ENCODE measurements around the gene KIF26A.

Gene KIF26A

DNA sequence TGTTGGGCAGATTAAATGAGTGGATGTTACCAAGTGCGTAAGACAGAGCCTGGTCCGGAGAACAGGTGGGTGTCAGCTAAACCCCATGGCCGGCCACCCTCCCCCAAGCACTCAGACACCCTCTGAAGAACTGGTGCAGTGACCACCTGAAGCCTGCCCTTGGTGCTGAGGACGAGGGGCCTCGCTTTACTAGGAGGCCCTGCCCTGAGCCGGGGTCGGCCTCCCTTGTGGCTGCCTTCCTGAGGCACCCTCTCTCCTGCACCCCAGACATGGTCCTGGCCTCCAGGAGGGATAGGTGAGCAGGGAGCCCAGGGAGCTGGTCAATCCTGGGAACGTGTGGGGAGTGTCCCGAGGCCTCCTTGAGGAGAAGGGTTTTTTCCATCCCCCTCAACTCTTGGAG lies 4.9 kb upstream of the KIF26A start:
- no peak for FAIRE-seq

DNA sequence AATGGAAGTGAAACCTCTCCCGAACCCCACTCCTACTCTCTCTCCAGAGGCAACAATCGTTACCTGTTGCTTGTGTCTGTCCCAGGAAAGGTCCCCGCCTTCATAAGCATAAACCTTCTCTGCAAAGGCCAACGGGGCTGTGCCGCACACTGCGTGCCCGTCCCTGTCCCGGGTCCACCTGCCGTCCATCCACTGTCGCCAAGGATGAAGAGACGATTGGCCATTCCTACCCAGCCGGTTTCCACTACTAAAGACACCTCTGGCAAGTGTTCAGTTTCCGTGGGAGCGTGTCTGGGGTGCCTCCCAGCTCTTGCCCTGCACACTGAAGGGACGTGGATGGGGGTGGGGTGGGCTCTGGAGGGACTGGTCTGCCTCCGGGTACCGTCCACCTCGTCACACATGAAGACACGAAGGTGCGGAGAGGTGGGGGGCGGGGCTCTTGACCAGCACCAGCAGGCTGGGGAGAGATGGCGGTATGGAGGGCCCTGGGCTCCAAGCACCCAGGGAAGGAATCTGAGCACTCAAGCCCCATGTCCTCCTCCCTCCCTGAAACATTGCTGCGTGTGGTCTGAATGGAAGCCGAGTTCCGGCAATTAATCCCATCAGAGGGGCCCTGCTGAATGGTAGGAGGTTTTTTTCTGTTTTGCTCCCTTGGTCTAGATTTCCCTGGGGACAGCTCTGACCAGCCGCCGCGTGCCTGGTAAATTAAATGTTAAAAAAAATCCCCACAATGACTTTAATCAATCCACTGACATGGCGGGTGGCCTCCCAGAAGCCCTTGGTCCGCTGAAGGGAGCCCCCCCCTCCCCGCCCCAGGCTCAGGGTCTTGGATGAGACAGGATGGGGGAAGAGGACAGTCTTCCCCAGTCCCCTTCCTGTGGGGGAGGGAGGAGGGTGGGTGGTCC lies 4.1 kb upstream of the KIF26A start:
- FAIRE-seq, result no peak

DNA sequence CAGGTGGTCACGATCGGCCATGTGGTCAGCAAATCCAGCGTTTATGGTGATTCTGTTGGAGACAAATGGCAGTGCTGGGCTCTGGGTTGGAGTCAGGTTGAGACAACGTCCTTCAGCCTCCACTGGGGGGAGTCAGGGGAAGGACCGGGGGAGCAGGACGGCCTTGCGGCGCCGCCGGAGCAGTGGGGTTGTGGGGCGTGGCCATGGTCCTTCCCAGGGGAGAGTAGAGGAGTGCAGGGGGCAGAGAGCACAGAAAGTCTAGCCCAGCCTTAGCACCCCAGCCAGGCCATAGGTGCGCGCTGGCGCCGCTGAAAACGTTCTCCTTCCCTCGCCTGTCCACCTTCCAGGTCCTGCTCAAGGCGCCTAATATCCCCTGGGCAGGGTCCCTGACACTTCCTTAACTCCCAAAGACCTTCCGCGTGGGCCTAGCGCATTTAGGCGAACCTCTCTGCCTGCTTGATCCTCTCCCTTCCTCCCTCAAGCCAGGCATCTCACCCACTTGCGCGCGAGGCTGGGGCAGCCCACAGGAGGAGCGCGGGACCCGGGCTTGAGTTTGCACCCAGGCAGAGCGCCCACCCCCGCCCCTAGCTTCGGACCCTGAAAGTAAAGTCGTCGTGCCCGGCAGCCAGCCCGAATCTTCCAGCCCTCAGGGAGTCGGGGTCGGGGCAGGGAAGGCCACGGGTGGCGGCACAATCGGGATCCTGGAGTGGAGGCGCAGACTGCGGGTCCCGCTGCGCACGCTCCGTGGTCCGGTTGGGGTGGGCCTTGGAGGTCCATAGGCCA lies 3.1 kb upstream of the KIF26A start:
- no peak for FAIRE-seq

DNA sequence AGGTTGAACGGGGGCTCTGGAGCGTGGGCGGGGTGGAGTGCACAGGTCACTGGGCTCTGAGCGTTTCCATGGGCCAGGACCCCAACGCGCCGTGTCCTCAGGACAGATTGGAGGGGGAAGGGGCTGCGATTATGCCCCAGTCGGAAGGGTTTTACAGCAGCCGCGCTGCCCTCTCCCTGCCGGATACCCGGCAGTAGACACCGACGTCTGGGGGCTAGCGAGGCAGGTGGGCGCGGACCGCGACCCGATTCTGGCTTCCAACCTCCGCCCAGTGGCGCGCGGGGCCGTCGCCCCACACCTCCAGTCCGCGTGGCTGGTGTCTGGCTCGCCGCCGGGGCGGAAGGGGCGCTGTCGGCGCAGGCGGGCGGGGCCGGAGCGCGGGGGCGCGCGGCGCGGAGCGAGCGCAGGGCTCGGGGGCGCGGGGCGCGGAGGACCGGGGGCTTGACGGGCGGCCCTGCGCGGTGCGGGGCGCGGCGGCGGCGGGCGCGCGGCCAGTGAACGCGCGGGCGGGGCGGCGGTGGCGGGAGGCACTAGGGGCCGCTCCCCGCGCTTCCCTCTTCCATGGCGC lies 2.4 kb upstream of the KIF26A start:
- no peak for FAIRE-seq

DNA sequence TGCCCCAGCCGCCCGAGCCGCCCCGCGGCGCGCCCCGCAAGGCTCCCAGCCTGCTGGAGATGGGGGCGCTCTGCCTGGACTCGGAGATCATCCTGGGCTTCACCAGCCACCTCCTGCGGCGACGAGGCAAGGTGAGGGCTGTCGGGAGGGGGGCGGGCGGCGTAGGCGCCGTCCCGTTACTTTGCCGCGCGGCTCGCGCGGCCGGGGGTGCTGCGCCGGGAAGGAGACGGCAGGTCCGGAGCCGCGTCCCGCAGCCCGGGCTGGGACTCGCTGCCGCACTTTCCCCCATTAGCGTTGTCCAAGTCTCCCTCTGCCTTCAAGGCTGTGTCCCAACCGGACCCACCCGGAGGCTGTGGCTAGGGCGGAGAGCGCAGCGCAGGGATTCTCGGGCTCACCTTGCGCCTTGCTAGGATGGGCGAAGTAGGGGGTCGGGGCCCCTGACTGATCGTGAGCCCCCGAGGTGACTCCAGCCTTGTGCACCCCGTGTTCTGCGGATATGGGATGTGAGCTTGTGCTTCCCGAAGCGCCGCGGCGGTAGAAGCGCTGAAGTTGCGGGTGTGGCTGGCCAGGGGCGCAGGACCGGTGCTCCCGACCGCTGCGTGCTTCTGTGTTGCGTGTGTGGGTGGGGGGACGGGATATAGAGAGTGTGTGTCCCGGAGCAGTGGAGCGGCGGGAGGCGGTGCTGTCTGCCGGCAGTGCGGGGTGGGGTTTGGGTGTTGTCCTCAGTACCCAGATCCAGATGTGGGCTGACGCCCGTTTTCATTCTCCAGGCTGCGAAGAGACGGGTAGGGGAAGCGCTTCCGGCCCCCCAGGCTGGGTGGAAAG lies 1.7 kb upstream of the KIF26A start:
- FAIRE-seq, result no peak

DNA sequence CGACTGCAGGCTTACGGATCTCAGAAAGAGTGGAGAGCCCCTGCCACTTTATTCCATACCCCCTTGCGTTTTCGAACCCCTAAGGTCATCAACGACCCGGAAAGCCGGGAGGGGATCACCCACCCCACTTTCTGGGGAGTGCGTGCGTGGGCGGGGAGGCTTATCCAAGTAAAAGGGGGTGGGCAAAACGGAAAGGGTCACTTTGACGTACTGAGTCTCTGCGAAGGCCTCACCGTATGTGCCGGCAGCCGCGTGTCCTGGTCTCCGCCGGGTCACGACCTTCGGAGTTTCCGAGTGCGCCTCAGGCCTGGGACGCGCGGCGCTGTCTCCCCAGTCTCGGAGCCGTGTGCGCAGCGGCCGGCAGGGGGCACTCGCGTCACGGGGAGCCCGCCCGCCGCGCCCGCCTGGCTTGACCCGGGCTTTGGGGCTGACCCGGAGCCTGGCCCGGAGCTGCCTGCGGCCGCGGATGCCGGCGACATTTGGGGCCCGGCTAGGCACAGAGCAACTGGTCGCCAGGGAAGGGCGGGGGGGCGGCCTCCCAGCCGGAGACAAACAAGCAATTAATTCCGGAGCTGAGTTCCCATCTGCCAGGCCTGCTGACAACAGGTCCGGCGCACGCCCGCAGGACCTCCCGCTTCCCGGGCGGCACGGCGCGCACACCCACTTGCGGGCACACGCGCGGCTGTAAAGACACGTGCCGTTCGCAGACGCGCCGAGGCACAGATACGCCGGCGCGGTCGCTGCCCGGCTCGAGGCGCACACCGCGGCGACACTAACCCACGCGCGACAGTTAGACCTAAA lies 890 bp upstream of the KIF26A start:
- FAIRE-seq, result no peak

DNA sequence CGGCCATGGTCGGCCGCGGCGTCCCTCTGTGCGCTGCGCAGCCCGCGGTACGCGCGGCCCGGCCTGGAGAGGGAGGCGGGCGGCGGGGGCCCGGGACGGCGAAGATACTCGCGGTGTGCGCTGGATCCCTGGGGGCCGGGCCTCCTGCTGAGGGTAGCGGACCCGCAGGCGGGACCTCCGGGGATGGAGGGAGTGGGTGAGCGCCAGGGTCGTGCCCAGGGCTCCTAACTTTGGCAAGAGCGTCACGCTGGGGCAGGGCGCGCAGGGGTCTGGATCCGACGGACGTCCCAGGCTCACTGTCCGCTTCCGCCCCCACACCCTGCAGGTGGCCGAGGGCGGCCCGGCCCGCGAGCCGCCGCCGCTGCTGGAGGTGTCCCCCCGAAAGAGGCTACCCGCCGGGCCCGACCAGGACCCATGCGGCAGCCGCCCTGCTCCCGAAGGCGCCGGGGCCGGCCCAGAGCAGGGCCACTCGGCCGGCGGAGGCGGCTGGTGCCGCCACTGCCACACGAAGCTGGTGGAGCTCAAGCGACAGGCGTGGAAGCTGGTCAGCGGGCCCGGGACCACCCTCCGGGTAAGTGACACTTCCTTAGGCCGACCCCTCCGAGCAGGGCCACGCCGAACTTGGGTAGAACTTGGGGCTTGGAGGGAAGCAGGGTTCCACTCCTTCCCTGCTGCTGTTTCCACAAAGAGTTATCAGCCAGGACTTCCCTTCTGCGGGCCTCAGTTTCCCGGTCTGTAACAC lies 502 bp downstream of the KIF26A start:
- no peak for FAIRE-seq

DNA sequence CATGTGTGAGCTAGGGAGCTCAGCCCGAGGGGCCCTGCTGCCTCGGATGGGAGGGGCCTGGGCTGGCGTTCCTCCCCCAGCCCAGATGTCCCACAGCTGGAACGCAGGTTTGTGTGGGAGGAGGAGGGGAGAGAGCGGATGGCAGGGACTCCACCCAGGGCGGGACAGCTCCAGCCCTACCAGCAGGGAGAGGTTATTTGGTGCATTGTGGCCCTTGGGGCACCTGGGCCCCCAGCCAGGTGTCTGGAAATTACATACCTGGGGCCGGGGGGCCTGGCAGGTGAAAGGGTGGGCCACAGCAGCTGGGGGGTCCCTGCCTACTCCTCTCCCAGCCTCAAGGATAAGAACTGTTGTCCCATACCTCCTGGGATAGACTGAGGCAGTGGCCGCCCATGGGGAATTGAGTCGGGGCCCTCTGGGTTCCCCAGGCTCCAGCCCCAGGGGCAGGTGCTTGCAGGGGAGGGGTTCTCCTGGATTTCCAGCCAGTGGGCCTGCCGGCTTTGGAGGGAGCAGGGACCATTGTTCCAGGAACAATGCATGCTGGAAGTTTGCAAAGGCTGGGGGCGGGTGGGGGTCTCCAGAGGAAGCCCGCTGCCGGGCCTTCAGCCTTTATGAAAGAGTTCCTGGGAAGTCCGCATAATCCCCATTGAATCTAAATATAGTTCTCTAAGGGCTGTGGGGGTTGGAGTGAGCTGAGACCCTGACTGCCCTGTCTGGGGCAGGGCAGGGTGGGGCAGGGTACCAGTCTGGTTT lies 1.2 kb downstream of the KIF26A start:
- FAIRE-seq, result no peak

DNA sequence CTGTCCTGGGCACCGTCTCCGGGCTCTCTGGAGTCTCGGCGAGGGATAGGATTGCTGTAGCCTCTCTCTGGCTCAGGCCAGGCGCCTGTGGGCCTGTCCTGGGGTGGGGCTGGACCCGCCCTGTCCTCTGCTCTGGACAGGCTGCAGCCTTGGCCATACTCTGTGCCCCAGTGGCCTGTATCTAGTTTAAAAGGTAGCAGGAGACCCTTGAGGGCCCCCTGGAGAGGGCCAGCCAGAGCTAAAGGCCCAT lies 1.8 kb downstream of the KIF26A start:
- no peak for FAIRE-seq

DNA sequence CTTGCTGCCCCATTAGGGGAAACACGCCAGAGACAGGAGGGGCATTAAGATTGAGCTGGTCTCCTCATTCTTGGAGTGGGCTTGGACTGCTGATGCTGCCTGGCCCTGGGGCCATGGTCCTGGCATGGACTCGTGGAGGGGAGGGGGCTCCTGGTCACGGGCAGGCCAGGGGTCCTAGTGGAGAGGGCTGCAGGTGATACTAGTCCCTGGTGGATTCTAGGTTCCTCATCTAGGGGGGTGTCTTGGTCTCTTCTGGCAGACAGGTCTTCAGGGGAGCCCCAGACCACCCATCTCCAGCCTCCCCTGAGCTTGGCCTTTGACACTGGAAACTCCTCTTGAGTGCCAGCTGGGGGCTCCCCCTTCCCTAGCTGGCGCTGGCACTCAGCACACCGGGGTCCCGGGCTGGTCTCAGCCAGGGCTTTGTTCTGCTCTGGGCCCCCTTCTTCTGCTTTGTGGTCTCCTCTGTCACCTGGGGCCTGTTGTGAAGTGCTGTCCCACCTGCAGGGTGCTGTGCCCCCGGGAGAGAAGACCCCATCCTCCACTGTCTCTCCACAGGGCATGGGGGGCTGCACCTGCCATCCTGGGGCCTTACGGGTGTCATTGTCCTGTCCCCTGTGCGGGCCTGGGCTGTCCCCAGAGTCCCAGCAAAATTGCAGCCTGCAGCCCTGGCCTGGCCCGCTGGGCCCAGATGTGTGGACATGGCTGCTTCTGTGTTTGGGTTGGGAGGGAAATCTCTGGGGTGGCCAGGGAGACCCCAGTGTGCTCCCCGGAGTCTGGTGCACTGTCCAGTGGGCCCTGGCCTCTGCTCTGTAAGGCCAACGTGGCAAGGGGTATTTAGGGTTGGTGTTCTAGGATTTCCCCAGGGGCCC lies 2.3 kb downstream of the KIF26A start:
- no peak for FAIRE-seq

DNA sequence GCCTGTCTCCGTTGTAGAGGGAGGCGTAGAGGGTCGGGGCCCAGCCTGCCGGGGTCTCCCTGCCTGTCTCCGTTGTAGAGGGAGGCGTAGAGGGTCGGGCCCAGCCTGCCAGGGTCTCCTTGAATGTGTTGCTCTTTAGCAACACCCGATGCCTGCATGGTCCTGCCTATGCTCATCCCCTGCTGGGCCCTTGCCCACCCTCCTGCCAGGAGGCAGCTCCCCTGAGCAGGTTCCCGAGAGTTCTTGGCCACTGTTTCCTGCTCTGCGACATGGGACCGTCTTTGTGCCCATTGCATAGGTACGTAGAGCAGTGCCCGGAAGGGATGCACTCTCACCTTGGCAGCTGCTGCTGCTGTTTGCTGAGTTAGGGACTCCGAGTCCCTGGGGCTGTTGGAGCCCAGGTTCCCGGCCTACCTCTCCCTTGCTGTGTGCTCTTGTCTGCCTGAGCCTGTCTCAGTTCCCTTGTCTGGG lies 3.3 kb downstream of the KIF26A start:
- no peak for FAIRE-seq

DNA sequence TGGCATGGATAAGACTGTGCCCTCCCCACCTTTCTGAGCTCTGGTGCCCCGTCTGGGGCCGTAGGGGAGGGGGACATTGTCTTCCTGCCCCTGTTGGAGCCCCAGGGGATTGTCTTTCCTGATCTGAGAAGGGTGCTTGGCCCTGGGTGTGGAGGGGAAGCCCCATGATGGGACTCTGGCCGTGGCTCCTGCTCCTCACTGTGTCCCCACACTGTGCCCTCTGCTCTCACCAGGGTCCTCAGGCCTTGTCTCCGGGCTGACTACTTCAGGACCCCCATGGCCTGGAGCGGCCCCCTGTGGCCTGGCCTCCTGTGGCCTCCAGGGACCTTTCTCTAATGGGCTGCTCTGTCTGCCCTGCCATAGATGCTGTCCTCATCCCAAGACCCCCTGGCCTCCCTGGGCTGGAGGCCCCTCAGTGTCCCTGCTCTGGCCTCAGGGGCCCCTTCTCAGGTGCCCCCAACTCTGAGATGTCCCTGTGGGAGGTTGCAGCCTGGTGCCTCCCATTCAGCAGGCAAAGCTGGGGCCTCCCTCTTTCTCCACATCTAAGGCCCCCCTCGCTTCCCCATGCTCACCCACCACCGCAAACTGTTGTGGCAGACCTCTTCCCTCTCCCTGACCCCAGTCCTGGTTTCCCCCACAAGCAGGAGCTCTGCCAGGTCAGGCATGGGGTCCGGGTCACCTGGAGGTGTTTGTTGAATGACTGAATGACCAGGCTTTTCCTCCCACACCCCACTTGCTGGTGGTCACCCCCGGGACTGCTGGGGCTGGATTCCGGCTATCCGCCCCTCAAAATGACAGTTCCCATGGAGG lies 4.0 kb downstream of the KIF26A start:
- no peak for FAIRE-seq

DNA sequence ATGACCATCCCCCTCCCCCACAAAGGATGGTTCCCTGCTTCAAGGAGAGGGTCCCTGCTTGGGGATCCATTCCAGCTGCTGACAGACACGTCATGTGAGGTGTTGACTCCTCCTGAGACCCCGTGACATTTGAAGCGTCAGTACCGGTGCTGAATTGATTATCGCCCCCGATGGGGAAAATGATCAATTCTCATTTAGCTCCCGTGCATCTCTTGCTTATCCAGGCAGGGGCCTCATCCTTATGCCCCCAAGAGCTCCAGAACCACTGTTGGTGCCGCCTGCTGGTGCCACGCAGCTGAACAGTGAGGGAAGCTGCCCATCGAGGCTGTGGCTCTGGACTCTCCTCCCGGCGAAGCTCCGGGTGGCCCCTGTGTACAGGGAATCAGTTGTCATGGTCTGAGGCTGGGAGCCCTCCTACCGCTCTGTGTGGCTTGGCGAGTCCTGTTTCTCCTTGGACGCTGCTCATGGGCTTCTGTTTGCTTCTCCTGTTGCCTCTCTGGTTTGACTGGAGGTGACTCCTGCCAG lies 4.6 kb downstream of the KIF26A start:
- FAIRE-seq, result no peak

DNA sequence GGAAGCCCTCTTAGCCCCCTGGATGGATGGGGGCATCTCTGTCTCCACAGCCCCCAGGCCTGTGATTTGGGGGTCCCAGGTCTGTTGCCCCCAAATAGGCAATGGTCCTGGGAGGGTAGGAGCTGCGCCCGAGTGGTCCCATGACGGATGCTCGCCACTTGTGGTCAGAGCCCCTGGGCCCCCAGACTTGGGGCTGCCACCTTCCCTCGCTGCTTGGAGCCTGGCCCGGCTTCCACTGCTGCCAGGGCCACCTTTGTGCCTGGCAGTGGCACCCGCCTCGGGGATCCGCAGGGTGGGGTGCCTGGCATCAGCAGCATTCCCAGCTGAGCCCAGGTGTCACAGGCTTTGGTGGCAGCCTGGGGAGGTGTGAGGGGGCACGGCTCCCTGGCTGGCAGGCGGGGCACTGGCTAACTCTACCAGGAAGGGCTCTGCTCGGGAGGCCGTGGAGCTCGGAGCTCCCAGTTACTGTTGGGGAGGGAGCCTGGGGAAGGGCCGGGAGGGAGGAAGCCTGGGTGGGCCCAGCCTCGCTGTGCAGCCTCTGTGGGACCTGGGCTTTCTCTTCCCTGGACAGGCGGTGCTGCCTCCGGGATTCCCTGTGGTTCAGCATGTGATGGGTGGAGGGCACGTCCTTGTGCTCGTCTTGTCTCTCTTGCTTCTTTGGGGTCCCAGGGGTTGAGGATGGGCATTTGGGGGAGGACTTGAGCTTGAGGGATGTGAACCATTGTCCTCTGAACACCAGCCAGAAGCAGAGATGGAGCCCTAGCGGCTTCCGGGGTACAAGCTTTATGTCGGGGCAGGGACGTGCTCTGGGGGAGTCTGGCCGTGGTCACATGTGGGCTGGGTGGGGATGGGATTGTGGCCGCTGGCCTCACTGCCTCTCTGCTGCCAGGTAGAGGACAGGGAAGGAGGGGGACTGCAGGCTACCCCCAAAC lies 5.4 kb downstream of the KIF26A start:
- FAIRE-seq, result no peak

DNA sequence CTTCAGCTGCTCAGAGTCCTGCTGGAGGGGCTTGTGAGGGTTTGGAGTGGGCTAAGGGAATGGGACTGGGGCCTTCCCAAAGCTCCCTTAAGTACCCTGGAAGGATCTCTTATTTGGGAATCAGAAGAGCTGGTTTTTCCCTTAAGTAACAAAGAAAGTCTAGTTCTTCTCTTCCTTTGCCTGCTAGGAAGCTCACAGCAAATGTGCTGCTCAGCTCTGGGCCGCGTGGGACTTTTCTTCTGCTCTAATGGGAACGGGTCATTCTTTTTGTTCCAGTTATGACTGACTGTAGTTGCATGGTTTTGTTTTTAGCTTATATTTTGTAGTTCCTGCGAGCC lies 6.0 kb downstream of the KIF26A start:
- FAIRE-seq, result no peak

DNA sequence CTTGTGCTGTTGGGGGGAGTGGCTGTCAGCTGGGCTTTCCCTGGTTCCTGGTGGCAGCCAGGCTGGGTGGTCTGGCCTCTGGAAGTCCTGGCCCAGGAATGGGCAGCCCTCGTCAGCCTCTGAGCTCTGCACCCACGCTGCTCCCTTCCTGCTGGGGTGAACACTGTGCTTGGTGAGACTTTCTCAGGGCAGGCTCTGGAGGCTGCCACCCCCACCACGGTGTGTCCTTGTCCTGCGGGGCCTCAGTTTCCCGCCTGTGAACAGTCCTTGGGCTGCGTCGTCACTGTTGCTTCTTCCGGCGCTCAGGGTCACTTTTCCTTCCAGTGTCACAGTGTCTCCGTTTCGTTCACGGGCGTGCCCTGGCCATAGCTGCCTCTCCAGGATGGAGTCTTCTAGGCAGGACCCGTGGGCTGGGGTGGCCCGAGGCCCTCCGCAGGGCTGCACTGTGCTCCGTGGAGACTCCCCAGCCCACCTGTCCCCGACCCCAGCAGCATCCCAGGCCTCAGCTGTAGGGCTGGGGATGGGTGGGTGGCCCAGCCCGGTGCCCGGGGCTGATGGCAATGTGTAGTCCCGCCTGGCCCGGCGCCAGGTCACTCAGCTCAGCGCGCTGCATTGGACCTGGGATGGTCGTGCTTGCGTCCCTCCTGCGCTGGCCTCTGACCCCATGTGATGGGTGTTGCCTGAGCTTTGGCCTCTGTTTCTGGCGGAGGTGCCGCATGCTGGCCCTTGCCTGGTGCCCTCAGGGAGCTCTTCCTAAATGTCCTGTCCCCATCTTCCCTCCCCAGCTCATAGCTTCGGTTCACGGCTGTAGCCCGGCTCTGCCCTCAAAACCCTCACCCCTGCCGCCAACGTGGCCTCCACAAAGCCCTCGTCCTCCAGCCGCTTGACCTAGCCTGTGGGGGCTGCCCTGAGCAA lies 6.8 kb downstream of the KIF26A start:
- FAIRE-seq, result no peak

All from islet of Langerhans (tissue), 1 donor.